CD4-positive, alpha-beta T cell treated with Interleukin-15 for 4 hours (primary cell): ENCODE measurements around the gene CD99.
"Not testable (repeated sequence)": the region's sequence is repeated elsewhere in the genome, so short reads cannot be mapped to it uniquely, and the experiment has no call there.

Source experiments
- DNase-seq: peaks from one replicate; pipeline ENCODE4 v3.0.0-alpha.2; 2020; ENCODE audit warnings: low spot score

Gene CD99

DNA sequence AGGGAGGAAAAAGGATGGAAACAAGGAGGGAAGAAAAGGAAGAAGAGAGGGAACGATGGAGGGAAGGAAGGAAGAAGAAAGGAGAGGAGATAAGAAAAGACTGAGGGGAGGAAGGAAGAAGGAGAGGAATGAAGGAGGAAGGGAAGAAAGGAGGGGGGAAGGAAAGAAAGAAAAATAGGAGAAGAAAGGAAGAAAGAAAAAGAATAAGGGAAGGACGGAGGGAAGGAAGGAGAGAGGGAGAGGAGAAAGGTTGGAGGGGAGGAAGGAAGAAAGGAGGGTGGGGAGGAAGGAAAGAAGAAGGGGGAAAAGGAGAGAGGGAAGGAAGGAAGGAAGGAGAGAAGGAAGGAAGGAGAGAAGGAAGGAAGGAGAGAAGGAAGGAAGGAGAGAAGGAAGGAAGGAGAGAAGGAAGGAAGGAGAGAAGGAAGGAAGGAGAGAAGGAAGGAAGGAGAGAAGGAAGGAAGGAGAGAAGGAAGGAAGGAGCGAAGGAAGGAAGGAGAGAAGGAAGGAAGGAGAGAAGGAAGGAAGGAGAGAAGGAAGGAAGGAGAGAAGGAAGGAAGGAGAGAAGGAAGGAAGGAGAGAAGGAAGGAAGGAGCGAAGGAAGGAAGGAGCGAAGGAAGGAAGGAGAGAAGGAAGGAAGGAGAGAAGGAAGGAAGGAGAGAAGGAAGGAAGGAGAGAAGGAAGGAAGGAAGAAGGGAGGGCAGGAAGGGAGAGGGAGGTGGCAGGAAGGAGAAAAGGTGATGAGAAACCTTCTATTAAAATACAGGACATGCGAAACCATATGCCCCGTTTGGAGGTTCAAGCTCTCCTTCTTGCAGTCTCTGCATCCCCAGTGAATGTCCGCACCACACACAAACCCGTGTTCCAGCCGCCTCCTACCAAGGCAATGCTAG, 82.3 kb downstream of the CD99 start:
- not testable (repeated sequence) for DNase-seq

DNA sequence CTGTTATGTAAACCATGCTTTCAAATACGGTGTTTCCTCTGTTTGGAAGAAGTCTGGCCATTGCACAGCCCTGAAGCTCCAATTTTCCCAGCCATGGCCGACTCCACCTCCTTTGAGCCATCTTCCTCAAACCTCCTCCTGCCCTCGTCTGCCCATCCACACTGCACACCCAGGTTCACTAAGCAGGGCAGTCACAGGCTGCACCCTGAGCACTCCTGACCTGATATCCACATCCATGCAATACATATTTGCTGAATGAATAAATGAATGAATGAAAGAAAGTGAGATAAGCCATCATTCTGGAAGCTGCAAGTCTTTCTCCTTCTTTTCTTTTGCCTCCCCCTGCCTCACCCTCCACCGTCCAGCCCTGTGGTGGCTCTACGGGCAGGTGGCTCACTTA, 83.0 kb downstream of the CD99 start:
- no peak for DNase-seq

DNA sequence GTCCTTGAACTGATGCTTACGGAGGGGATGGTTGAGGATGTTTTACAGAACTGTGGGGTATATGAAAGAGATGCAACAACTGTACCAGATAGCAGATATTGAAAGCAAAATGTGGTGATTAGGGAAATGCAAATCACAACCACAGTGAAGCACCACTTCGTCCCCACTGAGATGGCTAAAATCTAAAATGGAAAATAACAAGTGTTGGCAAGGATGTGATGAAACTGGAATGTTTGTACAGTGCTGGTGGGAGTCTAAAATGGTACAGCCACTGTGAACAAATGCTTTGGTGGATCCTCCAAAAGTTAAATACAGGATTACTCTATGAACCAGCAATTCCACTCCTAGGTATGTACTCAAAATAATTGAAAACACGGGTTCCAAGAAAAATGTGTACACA, 83.7 kb downstream of the CD99 start:
- no peak for DNase-seq

DNA sequence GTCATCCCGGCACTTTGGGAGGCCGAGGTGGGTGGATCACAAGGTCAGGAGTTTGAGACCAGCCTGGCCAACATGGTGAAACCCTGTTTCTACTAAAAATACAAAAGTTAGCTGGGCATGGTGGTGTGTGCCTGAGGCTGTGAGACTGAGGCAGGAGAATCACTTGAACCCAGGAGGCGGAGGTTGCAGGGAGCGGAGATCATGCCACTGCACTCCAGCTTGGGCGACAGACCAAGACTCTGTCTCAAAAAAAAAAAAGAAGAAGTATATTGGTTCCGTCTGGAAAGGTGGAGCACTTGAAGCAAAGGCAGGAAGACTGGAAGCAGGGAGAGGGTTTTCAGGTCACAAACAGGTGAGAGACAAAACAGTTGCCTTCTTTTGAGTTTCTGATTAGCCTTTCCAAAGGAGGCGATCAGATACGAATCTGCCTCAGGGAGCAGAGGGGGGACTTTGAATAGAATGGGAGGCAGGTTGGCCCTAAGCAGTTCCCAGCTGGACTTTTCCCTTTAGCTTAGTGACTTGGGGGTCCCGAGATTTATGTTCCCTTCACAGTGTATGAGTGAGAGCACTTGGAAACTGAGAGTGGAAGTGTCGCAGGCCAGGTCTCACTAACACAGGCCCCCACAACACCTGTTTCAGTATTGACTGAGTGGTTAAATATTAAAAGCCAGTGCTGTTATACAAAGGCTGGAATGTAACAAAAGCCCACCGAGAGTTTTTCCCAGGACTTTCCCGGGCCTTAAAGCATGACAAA, 89.6 kb downstream of the CD99 start:
- DNase-seq, result not testable (repeated sequence)

DNA sequence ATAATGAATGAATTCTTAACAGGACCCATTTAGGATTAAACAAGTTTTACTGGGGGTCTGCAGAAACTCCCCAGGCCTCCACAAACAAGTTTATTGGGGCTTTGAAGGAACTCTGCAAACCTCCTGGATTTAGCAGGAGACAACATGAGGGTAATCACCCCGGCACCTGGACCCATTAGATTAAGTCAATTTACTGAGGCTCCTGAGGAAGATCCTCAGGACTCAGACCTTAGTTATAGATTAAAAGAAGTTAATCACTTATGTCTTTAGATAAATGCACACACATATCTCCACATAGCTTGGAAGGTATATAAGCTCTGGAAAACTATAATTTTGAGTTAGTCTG, 90.1 kb downstream of the CD99 start:
- DNase-seq, result no peak

DNA sequence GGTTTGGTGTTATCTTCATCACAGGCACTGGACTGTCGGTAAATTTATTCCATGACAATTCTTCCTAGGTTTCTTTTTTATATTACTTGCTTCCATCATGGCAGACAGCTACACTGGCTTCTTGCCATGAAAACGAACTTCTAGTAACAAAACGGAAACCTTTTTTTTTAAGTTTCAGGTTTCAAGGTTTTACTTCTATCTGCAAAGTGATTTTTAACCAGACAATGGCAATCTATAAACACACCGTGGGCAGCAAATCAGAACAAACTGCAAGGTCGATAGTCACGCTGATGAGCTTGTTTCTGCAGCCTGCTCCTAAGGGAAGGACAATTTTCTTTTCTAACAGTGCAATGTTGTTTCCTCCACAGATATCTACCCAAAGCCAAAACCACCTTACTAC, 90.6 kb downstream of the CD99 start:
- no peak for DNase-seq

DNA sequence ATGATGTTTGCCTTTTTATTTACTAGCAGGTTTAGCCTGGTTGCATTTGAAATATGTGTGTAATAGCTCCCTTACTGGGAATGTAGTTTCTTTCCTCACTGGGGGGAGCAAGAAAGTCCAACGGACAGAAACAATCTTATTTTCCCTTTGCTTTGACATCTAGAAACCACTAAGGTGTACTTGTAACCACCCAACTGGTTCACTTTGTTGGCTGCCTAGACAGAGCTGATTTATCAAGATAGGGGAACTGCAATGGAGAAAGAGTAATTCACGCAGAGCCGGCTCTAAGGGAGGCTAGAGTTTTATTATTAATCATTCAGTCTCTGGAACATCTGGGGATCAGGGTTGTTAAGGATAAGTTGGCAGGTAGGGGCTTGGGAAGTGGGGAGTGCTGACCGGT, 91.1 kb downstream of the CD99 start:
- no peak for DNase-seq

DNA sequence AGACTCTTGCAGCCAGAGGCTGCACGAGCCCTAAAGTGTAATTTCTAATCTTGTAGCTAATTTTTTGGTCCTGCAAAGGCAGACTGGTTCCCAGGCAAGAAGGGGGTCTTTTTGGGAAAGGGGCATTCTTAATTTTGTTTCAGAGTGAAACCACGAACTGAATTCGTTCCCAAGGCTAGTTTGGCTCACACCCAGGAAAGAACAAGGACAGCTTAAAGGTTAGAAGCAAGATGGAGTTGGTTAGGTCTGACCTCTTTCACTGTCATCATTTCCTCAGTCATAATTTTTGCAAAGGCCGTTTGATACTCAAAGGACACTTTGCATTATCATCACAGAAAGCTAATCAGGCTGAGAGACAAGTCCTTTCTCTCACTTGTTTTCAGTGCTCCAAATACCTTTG, 91.7 kb downstream of the CD99 start:
- no peak for DNase-seq

DNA sequence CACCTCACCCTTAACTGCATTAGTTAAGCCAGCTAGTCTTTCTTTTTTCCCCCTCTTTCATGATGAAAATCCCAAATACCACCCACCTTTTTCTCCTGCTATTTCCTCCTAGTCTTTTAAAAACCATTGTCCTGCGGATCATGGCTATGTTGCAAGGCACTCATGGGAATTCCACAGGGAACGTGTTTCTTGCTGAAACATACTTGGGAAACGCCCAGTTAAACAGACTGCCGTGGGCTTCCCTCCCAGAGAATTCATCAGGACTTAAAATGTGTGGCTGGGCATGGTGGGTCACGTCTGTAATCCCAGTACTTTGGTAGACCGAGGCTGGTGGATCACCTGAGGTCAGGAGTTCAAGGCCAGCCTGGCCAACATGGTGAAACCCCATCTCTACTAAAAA, 92.9 kb downstream of the CD99 start:
- DNase-seq, result no peak

DNA sequence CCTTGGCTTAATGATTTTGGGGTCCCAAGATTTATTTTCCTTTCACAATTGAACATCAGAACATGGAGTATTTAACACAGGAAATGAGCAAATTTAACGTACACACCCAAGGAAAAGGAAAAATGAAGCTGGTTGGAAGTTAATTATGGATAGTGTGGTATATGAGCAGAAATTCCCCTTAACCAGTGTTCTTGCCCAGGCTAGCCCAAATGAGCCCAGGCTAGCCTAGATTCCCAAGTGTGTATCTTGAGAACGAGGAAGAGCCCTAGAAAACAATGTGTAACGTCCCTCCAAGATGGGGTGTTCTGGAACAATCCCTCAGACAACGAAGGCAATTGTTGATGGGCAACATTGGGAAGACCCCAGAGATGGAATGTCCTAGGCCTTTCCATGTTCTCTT, 94.4 kb downstream of the CD99 start:
- DNase-seq, result no peak

DNA sequence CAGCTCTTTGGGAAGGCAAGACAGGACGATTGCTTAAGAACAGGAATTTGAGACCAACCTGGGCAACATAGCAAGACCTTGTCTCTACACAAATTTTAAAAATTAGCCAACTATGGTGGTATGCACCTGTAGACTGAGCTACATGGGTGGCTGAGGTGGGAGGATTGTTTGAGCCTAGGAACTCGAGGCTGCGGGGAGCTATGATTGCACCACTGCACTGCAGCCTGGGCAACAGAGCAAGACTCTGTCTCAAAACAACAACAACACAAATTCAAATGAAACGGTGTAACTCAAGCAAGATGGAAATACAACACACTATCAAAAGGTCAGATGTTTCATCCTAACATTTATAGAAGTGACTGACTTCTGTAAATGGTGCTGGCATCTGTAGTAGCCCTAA, 97.9 kb downstream of the CD99 start:
- DNase-seq, result no peak

DNA sequence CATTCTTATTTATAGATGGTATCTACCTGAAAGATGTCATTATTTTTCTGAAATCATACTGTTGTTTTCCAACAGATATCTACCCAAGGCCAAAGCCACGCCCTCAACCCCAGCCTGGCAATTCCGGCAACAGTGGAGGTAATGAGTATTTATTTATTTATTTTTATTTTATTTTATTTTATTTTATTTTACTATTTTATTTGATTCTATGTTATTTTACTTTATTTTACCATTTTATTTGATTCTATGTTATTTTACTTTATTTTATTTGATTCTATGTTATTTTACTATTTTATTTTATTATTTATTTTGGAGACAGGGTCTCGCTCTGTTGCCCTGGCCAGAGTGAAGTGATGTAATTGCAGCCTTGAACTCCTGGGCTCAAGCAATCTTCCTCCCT, 98.5 kb downstream of the CD99 start:
- DNase-seq, result no peak
